Measurements from ENCODE around the gene CDCA3. TPM values are rescaled to one million over a fixed set of nuclear protein-coding genes. Genes with fewer than 3 reads are reported as not detected.

The CDCA3 gene
- total and polyA plus RNA-seq, 2 of the 13 experiments (the other 11 are each of a cell fraction or from before 2014, with no cell fraction given): 32.7 to 56.5 TPM

DNA sequence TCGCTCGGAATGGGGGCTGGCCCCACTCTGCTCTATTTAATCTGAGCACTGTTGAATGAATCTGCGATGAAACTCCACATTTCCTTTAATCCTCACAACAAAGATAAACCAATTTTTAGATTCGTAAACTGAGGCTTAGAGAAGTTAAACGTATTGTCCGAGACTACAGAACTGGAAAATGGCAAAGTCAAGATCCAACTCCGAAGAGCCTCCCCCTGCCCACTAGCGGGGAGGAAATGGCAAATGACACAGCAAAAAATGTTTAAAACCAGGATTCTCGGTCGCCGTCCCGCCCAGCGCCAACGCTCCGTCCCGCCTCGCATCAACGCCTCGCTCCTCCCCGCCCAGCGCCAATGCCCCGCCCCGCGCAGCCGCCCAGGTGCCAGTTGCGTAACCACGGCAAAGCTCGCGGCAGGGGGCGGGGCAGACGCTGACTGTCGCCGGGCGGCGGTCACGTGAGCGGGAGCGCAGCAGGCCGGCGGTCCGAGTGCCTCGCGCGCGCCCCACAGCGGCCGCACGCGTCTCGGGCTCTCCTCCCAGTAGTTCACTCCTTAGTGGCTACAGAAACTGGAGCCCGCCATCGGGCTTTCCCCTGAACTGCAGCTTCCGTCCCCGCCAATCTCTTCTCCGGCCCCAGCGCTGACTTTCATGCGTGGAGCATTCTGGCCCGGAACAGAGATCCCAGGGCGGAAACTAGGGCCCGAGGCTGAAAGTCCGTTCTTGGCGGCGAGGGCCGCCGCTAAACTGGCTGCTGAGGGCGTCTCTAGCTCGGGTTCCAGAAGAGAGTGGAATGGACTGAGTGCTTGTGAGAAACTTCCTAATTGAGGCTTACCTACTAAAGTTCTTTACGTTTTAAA, 39.9 kb upstream of the CDCA3 start (continued):
- TF ChIP-seq, protein P1, sequence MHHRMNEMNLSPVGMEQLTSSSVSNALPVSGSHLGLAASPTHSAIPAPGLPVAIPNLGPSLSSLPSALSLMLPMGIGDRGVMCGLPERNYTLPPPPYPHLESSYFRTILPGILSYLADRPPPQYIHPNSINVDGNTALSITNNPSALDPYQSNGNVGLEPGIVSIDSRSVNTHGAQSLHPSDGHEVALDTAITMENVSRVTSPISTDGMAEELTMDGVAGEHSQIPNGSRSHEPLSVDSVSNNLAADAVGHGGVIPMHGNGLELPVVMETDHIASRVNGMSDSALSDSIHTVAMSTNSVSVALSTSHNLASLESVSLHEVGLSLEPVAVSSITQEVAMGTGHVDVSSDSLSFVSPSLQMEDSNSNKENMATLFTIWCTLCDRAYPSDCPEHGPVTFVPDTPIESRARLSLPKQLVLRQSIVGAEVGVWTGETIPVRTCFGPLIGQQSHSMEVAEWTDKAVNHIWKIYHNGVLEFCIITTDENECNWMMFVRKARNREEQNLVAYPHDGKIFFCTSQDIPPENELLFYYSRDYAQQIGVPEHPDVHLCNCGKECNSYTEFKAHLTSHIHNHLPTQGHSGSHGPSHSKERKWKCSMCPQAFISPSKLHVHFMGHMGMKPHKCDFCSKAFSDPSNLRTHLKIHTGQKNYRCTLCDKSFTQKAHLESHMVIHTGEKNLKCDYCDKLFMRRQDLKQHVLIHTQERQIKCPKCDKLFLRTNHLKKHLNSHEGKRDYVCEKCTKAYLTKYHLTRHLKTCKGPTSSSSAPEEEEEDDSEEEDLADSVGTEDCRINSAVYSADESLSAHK (CRISPR knock-in tag; IDR thresholded peaks at IDR 0.05; ENCODE audit: borderline replicate concordance): no peak
- TF ChIP-seq MED8 (CRISPR knock-in tag; IDR thresholded peaks at IDR 0.05; ENCODE audit: insufficient replicate concordance) (peak; percentile 74), ZFP36L2 (CRISPR knock-in tag; IDR thresholded peaks at IDR 0.05) (no peak), SP140L (CRISPR knock-in tag; IDR thresholded peaks at IDR 0.05; ENCODE audit: borderline replicate concordance) (0 out of 2 replicates have a peak, but pooled peaks have one; percentile 3), ZNF468 (CRISPR knock-in tag; IDR thresholded peaks at IDR 0.05) (no peak), TOE1 (CRISPR knock-in tag; IDR thresholded peaks at IDR 0.05) (no peak), NR2F2 (IDR thresholded peaks at IDR 0.05; ENCODE audit: borderline replicate concordance, low read depth) (no peak), FOXJ3 (CRISPR knock-in tag; IDR thresholded peaks at IDR 0.05; ENCODE audit: borderline replicate concordance) (0 out of 2 replicates have a peak, but pooled peaks have one; percentile 26), AGO2 (optimal IDR thresholded peaks at IDR 0.05; ENCODE audit: low read depth, low read length) (peak; percentile 81), ZNF660 (CRISPR knock-in tag; IDR thresholded peaks at IDR 0.05; ENCODE audit: borderline replicate concordance, low read depth) (no peak), U2AF2 (IDR thresholded peaks at IDR 0.05; ENCODE audit: low read depth, low read length) (no peak), PCBP2 (optimal IDR thresholded peaks at IDR 0.05; ENCODE audit: low read depth, low read length, poor library complexity, severe bottlenecking) (no peak), ARNTL (CRISPR knock-in tag; IDR thresholded peaks at IDR 0.05) (peak; percentile 97), NFRKB (IDR thresholded peaks at IDR 0.05) (no peak), PHF8 (CRISPR knock-in tag; IDR thresholded peaks at IDR 0.05) (peak; percentile 69)
- TF ChIP-seq, protein P2, sequence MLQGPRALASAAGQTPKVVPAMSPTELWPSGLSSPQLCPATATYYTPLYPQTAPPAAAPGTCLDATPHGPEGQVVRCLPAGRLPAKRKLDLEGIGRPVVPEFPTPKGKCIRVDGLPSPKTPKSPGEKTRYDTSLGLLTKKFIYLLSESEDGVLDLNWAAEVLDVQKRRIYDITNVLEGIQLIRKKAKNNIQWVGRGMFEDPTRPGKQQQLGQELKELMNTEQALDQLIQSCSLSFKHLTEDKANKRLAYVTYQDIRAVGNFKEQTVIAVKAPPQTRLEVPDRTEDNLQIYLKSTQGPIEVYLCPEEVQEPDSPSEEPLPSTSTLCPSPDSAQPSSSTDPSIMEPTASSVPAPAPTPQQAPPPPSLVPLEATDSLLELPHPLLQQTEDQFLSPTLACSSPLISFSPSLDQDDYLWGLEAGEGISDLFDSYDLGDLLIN (CRISPR knock-in tag; IDR thresholded peaks at IDR 0.05; ENCODE audit: borderline replicate concordance): peak; percentile 48; the same call in 1 of the 2 replicates
- TF ChIP-seq, protein P3, sequence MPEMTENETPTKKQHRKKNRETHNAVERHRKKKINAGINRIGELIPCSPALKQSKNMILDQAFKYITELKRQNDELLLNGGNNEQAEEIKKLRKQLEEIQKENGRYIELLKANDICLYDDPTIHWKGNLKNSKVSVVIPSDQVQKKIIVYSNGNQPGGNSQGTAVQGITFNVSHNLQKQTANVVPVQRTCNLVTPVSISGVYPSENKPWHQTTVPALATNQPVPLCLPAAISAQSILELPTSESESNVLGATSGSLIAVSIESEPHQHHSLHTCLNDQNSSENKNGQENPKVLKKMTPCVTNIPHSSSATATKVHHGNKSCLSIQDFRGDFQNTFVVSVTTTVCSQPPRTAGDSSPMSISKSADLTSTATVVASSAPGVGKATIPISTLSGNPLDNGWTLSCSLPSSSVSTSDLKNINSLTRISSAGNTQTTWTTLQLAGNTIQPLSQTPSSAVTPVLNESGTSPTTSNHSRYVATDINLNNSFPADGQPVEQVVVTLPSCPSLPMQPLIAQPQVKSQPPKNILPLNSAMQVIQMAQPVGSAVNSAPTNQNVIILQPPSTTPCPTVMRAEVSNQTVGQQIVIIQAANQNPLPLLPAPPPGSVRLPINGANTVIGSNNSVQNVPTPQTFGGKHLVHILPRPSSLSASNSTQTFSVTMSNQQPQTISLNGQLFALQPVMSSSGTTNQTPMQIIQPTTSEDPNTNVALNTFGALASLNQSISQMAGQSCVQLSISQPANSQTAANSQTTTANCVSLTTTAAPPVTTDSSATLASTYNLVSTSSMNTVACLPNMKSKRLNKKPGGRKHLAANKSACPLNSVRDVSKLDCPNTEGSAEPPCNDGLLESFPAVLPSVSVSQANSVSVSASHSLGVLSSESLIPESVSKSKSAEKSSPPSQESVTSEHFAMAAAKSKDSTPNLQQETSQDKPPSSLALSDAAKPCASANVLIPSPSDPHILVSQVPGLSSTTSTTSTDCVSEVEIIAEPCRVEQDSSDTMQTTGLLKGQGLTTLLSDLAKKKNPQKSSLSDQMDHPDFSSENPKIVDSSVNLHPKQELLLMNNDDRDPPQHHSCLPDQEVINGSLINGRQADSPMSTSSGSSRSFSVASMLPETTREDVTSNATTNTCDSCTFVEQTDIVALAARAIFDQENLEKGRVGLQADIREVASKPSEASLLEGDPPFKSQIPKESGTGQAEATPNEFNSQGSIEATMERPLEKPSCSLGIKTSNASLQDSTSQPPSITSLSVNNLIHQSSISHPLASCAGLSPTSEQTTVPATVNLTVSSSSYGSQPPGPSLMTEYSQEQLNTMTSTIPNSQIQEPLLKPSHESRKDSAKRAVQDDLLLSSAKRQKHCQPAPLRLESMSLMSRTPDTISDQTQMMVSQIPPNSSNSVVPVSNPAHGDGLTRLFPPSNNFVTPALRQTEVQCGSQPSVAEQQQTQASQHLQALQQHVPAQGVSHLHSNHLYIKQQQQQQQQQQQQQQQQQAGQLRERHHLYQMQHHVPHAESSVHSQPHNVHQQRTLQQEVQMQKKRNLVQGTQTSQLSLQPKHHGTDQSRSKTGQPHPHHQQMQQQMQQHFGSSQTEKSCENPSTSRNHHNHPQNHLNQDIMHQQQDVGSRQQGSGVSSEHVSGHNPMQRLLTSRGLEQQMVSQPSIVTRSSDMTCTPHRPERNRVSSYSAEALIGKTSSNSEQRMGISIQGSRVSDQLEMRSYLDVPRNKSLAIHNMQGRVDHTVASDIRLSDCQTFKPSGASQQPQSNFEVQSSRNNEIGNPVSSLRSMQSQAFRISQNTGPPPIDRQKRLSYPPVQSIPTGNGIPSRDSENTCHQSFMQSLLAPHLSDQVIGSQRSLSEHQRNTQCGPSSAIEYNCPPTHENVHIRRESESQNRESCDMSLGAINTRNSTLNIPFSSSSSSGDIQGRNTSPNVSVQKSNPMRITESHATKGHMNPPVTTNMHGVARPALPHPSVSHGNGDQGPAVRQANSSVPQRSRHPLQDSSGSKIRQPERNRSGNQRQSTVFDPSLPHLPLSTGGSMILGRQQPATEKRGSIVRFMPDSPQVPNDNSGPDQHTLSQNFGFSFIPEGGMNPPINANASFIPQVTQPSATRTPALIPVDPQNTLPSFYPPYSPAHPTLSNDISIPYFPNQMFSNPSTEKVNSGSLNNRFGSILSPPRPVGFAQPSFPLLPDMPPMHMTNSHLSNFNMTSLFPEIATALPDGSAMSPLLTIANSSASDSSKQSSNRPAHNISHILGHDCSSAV (CRISPR knock-in tag; IDR thresholded peaks at IDR 0.05; ENCODE audit: borderline replicate concordance): 0 out of 2 replicates have a peak, but pooled peaks have one; percentile 53

Data from HepG2 (cell line).